Activated CD4-positive, CD25-positive, alpha-beta regulatory T cell treated with anti-CD3 and anti-CD28 coated beads, Interleukin-2, amount 50 U/mL, for 72 hours (primary cell): ENCODE measurements around the gene RNGTT.

ENCODE experiments used
- DNase-seq: peaks from one replicate; pipeline ENCODE4 v3.0.0; 2021

Gene RNGTT

GRCh38 chr6:88708197-88708744 is 255.1 kb downstream of the RNGTT start:
- no peak for DNase-seq

GRCh38 chr6:88705601-88706000 is 257.8 kb downstream of the RNGTT start:
- DNase-seq = no peak

GRCh38 chr6:88704980-88705379 is 258.4 kb downstream of the RNGTT start:
- DNase-seq = no peak

GRCh38 chr6:88702956-88703556 is 260.4 kb downstream of the RNGTT start:
- no peak for DNase-seq

- no peak for DNase-seq
Measured at GRCh38 chr6:88698661-88699060, 264.8 kb downstream of the RNGTT start.

GRCh38 chr6:88695937-88696336 is 267.5 kb downstream of the RNGTT start:
- no peak for DNase-seq

- no peak for DNase-seq
Measured at GRCh38 chr6:88683734-88684133, 279.7 kb downstream of the RNGTT start.

GRCh38 chr6:88680654-88681053 is 282.8 kb downstream of the RNGTT start:
- no peak for DNase-seq

GRCh38 chr6:88679841-88680240 is 283.6 kb downstream of the RNGTT start:
- DNase-seq = no peak

- no peak for DNase-seq
Measured at GRCh38 chr6:88677356-88677755, 286.1 kb downstream of the RNGTT start.

GRCh38 chr6:88671624-88672023 is 291.8 kb downstream of the RNGTT start:
- no peak for DNase-seq

GRCh38 chr6:88670369-88670768 is 293.0 kb downstream of the RNGTT start:
- DNase-seq = no peak

- no peak for DNase-seq
Measured at GRCh38 chr6:88669475-88669874, 293.9 kb downstream of the RNGTT start.

- no peak for DNase-seq
Measured at GRCh38 chr6:88666901-88667300, 296.5 kb downstream of the RNGTT start.

GRCh38 chr6:88665131-88665530 is 298.3 kb downstream of the RNGTT start:
- no peak for DNase-seq

GRCh38 chr6:88663801-88664200 is 299.6 kb downstream of the RNGTT start:
- no peak for DNase-seq

GRCh38 chr6:88662653-88663174 is 300.7 kb downstream of the RNGTT start:
- no peak for DNase-seq

GRCh38 chr6:88662163-88662580 is 301.2 kb downstream of the RNGTT start:
- DNase-seq = no peak

GRCh38 chr6:88661136-88661535 is 302.3 kb downstream of the RNGTT start:
- DNase-seq = no peak

GRCh38 chr6:88655586-88655985 is 307.8 kb downstream of the RNGTT start:
- DNase-seq = no peak

- DNase-seq = no peak
Measured at GRCh38 chr6:88653936-88654335, 309.5 kb downstream of the RNGTT start.

GRCh38 chr6:88651400-88651799 is 312.0 kb downstream of the RNGTT start:
- DNase-seq = no peak

GRCh38 chr6:88650979-88651378 is 312.4 kb downstream of the RNGTT start:
- DNase-seq = no peak

GRCh38 chr6:88650029-88650619 is 313.3 kb downstream of the RNGTT start:
- no peak for DNase-seq
